Left renal pelvis (tissue), 4 donors: Measurements from ENCODE around the gene SLC10A3. TPM values are rescaled to one million over a fixed set of nuclear protein-coding genes. Genes with fewer than 3 reads are reported as not detected.

Source experiments
- DNase-seq, 4 donors: peaks; one replicate each; pipeline ENCODE4 v3.0.0-alpha.2; 2013; ENCODE audit warnings: low read depth in 4 of 4, low spot score in 3 of 4
- polyA plus RNA-seq, 4 donors: library from polyadenylated mRNA; unstranded; fragments of 120-200 nt; gene quantifications; one replicate each; pipeline ENCODE4 v1.2.1, GENCODE V29; 2013; ENCODE audit not compliant: insufficient read length in 4 of 4

SLC10A3 gene
- polyA plus RNA-seq, 4 donors = 17.2 to 21.7 (median 21.0) TPM

DNA sequence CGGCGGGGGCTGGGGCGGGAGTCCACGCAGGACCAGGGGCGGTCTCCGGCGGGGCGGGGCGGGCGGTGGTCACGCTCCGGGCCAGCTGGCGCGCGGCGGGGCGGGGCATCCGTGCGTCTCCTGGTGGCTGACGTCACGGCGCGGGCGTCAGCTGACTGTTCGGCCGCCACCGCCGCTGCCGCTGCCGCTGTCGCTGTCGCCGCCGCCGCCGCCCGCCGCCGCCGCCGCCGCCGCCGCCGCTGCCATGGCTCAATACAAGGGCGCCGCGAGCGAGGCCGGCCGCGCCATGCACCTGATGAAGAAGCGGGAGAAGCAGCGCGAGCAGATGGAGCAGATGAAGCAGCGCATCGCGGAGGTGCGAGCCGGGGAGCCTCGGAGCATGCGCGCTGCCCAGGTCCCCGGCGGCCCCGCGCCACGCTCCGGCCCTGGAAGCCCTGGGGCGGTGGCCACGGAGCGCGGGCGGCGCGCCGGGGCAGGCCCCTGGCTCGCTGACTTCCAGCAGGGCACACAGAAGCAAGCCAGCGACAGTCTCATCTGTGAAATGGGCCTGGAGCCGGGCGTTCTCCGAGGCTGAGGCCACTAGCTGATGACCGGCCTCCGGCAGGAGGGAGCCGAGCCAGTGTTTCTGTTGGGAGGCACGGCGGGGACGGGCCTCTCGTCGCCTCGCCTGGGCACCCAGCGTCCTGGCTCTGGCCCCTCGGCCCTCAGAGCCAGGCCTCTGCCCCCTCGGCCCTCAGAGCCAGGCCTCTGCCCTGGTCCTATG is 46.3 kb downstream of the SLC10A3 start, which contains the start of gene FAM50A:
Gene FAM50A (plus strand): TSS at position 150 of the 763 bp plus-strand sequence. CDS start 95 bp downstream, at position 245.
- no peak for DNase-seq

DNA sequence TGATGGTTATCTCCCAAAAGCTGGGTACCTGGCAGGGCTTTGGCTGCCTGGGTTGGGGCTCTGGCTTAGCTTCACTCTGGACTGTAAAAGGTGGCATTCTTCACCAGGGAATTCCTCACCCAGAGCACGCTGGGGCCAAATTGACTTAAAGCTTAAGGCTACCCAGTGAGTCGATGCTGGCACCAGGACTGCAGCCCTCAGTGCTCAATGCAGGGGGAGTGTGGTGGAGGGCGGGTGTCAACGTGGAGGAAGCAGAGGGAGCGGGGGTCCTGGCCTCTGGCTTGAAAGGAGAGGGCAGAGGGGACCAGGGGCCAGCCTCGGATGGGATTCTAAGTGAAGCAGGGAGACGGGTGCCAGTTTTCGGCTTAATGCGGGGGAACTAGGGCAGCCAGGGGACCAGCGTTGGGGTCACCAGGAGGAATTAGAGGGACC is 46.9 kb downstream of the SLC10A3 start:
- no peak for DNase-seq

DNA sequence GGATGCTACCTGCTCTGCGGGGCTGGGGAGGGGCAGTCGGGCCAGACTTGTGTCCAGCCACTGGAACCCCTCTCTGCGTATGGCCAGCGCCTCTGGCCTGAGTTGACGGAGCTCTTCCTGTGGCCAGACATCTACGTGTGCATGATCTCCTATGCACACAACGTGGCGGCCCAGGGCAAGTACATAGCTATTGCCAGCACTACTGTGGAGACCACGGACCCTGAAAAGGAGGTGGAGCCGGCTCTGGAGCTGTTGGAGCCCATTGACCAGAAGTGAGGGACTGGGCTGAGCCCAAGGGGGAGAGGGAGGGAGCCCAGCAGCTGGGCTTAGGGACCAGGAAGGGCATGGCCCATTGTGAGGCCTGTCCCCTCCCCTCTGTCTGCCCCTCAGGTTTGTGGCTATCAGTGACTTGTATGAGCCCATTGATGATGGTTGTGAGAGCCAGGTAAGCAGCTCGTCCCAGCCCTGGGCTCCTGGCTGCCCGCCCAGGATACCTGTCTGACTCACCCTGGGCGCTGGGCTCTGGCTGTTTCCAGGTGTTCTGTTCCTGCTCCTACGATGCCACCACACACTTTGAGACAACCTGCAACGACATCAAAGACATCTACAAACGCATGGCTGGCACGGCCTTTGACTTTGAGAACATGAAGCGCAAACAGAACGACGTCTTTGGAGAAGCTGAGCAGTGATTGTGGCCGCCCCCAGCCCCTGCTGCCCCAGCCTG is 48.3 kb downstream of the SLC10A3 start:
- DNase-seq = no peak

DNA sequence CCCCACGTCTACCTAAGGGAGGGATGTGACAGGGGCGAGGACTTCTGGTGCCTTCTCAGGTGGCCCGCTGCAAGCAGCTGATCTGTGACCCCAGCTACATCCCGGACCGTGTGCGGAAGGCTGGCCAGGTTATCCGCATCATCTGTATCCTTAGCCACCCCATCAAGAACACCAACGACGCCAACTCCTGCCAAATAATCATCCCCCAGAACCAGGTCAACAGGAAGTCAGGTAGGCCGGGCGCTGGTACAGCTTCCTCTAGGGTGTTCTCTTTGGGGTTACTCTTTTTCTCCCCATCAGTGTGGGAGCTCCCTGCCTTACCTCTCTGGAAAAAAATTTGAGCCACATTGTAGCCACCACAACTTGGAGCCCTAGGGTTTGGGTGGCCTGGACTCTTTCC is 48.9 kb downstream of the SLC10A3 start:
- no peak for DNase-seq

DNA sequence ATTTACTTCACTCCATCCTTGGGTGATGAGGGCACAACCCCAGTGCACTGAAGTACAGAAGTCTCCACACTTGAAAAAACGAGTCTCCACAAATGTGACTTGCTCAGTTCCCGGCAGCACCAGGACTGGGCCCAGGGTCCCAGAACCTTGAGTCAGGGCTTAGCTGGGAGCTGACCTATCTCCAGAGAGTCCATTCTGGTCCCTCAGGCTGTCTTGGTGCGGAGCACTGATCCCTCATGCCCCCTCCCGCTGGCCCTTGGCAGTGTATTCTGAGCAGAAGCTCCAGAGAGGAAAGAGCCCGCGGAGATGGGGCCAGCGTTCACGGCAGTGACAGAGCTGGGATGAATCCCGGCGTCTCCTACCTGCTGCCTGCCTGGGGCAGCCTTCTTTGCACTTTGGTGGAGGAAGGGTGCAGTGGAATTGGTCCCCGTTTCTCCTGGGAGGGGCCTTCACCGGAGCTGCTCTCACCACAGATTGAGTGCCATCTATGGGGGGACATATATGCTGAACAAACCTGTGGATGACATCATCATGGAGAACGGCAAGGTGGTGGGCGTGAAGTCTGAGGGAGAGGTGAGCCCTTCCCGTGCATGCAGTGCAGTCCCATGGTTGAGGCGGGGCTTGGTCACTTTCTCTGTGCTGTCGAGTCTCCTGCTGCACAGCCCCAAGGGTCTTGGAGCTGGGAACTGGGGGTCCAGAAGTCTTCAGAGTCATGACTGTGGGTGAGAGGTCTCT is 49.6 kb downstream of the SLC10A3 start:
- DNase-seq = no peak

DNA sequence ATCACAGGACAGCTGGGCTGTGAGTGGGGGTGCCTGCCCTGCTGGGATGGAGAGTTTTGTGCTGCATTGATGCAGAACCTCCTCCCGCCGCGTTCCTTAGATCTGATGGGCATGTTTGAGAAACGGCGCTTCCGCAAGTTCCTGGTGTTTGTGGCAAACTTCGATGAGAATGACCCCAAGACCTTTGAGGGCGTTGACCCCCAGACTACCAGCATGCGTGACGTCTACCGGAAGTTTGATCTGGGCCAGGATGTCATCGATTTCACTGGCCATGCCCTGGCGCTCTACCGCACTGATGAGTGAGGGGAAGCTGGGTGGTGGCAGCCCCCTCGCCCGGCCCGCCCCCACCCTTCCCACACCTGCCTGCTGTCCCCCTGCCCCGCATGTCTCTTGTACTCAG is 50.6 kb downstream of the SLC10A3 start:
- no peak for DNase-seq

DNA sequence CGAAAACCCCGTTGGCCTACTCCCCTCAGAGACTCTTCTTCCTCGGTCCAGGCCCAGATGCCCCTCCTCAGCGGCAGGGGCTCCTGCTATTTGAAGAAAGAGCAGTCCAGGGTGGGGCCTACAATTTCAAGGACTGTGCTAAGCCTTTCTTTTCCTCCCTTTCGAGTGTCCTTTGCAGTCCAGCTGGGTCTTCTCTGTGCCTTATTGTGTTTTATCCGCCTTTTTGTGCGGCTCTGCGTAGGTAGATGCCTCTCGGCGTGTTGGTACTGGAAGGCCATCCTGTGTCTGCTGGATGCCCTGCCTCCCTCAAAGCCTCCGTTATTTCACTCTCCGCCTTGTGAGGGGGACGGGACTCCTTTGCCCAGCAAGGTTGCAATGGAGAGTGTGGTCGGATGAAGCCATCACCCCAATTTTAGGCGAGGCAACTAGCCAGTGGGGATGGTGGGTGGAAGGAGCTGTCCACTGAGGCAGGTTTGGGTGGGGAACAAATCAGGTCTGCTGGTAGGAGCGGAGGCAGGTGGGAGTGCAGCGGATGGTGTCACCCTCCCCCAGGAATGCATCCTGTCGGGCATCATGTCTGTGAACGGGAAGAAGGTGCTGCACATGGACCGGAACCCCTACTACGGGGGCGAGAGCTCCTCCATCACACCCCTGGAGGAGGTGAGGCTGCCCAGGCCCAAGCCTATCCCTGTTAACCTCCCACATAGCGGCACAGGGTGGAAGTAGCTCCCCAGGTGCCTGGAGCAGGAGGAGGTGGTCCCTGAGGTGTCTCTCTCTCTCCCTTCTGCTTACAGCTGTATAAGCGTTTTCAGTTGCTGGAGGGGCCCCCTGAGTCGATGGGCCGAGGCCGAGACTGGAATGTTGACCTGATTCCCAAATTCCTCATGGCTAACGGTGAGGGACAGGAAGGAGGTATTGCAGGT is 52.2 kb downstream of the SLC10A3 start:
- no peak for DNase-seq

Other genes with a start within 250 kb of the SLC10A3 start
- gene OPN1MW3, start 233.0 kb downstream of the SLC10A3 start, polyA plus RNA-seq = not detected
- not detected for gene TEX28, start 195.5 kb downstream of the SLC10A3 start, polyA plus RNA-seq
- under 1 TPM; 0.22 to 0.33 (median 0.25) TPM for gene TKTL1, start 194.8 kb downstream of the SLC10A3 start, polyA plus RNA-seq
- 100 to 1,000 TPM; 390 to 584 (median 487) TPM for gene FLNA, start 116.0 kb downstream of the SLC10A3 start, polyA plus RNA-seq
- gene EMD, start 111.3 kb downstream of the SLC10A3 start, polyA plus RNA-seq = 10 to 100 TPM; 59.5 to 75.9 (median 68.4) TPM
- 1,000 to 10,000 TPM; 2,891 to 3,494 (median 3,187) TPM for gene RPL10, start 92.3 kb downstream of the SLC10A3 start, polyA plus RNA-seq
- 10 to 100 TPM; 10.1 to 16.5 (median 12.0) TPM for gene DNASE1L1, start 81.4 kb downstream of the SLC10A3 start, polyA plus RNA-seq
- 10 to 100 TPM; 23.9 to 50.8 (median 33.3) TPM for gene TAFAZZIN, start 79.1 kb downstream of the SLC10A3 start, polyA plus RNA-seq
- 100 to 1,000 TPM in 3 of 4 donors, 10 to 100 TPM in 1; 90.0 to 165 (median 151) TPM for gene ATP6AP1, start 62.0 kb downstream of the SLC10A3 start, polyA plus RNA-seq
- 100 to 1,000 TPM; 120 to 154 (median 127) TPM for gene GDI1, start 53.5 kb downstream of the SLC10A3 start, polyA plus RNA-seq
- gene FAM50A, start 46.5 kb downstream of the SLC10A3 start, polyA plus RNA-seq = 10 to 100 TPM; 44.1 to 52.3 (median 46.7) TPM
- gene PLXNA3, start 32.3 kb downstream of the SLC10A3 start, polyA plus RNA-seq = 10 to 100 TPM; 45.2 to 69.6 (median 53.6) TPM
- gene LAGE3, start 11.3 kb downstream of the SLC10A3 start, polyA plus RNA-seq = 10 to 100 TPM; 11.2 to 14.8 (median 12.2) TPM
- gene UBL4A, start 4.0 kb downstream of the SLC10A3 start, polyA plus RNA-seq = 10 to 100 TPM; 19.9 to 29.3 (median 27.1) TPM
- 10 to 100 TPM; 25.6 to 43.5 (median 30.7) TPM for gene FAM3A, start 25.6 kb upstream of the SLC10A3 start, polyA plus RNA-seq
- gene G6PD, start 56.2 kb upstream of the SLC10A3 start, polyA plus RNA-seq = 10 to 100 TPM; 38.0 to 47.5 (median 40.5) TPM
- gene IKBKG, start 57.0 kb upstream of the SLC10A3 start, polyA plus RNA-seq = 10 to 100 TPM; 12.3 to 19.1 (median 14.4) TPM
- gene CTAG1A, start 94.5 kb upstream of the SLC10A3 start, polyA plus RNA-seq = not detected
- not detected for gene CTAG1B, start 128.7 kb upstream of the SLC10A3 start, polyA plus RNA-seq
- not detected for gene CTAG2, start 162.9 kb upstream of the SLC10A3 start, polyA plus RNA-seq